GM12878 (cell line): ENCODE measurements around the gene STEAP4.

ENCODE experiments used
- CHD4 ChIP-seq: fragments of 200-600 bp; sonication (generic); IDR thresholded peaks from 2 replicates; pipeline ENCODE4 v1.6.1; 2016; ENCODE audit warnings: mild to moderate bottlenecking
- CREB1 ChIP-seq: IDR thresholded peaks from 2 replicates; pipeline ENCODE4 v1.6.1; 2012; ENCODE audit warnings: low read depth, mild to moderate bottlenecking, inconsistent platforms
- CTCF ChIP-seq, 3 experiments: IDR thresholded peaks in 2 of 3; conservative IDR thresholded peaks in 1 of 3; 2 replicates each; pipeline ENCODE4 v1.5.1; 2011; ENCODE audit warnings: low read depth in 3 of 3, low read length in 3 of 3, mild to moderate bottlenecking in 3 of 3, control low read depth in 2 of 3, moderate library complexity in 2 of 3, inconsistent platforms in 1 of 3, mixed read lengths in 1 of 3; ENCODE audit not compliant: control insufficient read depth in 2 of 3, insufficient read depth in 1 of 3; ENCODE audit errors: extremely low read depth in 1 of 3
- EZH2 ChIP-seq: IDR thresholded peaks from 2 replicates; pipeline ENCODE4 v1.6.1; 2012; ENCODE audit warnings: low read depth, mild to moderate bottlenecking, control low read depth, inconsistent platforms, low read length, borderline replicate concordance; ENCODE audit not compliant: control insufficient read depth
- HDAC2 ChIP-seq: fragments of 200-600 bp; sonication (generic); IDR thresholded peaks from 2 replicates; pipeline ENCODE4 v1.6.1; 2017
- POLR2A ChIP-seq: IDR thresholded peaks from 2 replicates; pipeline ENCODE4 v1.6.1; 2011; ENCODE audit warnings: low read depth, mild to moderate bottlenecking, low read length
- SIX5 ChIP-seq: IDR thresholded peaks from 2 replicates; pipeline ENCODE4 v1.6.1; 2011; ENCODE audit warnings: mild to moderate bottlenecking, low read depth, low read length, moderate library complexity; ENCODE audit not compliant: severe bottlenecking
- SREBF1 ChIP-seq: IDR thresholded peaks from 2 replicates; pipeline ENCODE4 v1.6.1; 2012; ENCODE audit warnings: mild to moderate bottlenecking, low read length
- SUZ12 ChIP-seq: fragments of 200-600 bp; sonication (generic); IDR thresholded peaks from one replicate; pipeline ENCODE4 v1.6.1; 2018; ENCODE audit warnings: antibody characterized with exemption, mild to moderate bottlenecking; ENCODE audit not compliant: unreplicated experiment
- ZNF24 ChIP-seq: fragments of 450-650 bp; IDR thresholded peaks from 2 replicates; pipeline ENCODE4 v1.6.1; 2017; ENCODE audit warnings: antibody characterized with exemption, mild to moderate bottlenecking
- ZSCAN29 ChIP-seq: fragments of 450-650 bp; IDR thresholded peaks from 2 replicates; pipeline ENCODE4 v1.6.1; 2017; ENCODE audit warnings: mild to moderate bottlenecking, moderate library complexity
- TF ChIP-seq, protein P1 (sequence below): IDR thresholded peaks from 2 replicates; pipeline ENCODE4 v1.6.1; 2012; ENCODE audit warnings: low read length, inconsistent platforms
- TF ChIP-seq, protein P2 (sequence below): fragments of 450-650 bp; IDR thresholded peaks from 2 replicates; pipeline ENCODE4 v1.6.1; 2017; ENCODE audit warnings: low read depth, mild to moderate bottlenecking, moderate library complexity

- TF ChIP-seq CTCF (IDR thresholded peaks at IDR 0.05 in 2 of 3, conservative IDR thresholded peaks at IDR 0.05 in 1 of 3; ENCODE audit: control insufficient read depth in 2 of 3, extremely low read depth in 1 of 3, insufficient read depth in 1 of 3, low read depth in 3 of 3, low read length in 3 of 3), result no peak
- TF ChIP-seq CHD4, result no peak
- no peak for TF ChIP-seq ZNF24
- no peak for TF ChIP-seq EZH2
- no peak for TF ChIP-seq CREB1
- TF ChIP-seq ZSCAN29, result no peak
- TF ChIP-seq SUZ12, result no peak
- TF ChIP-seq, protein P1, sequence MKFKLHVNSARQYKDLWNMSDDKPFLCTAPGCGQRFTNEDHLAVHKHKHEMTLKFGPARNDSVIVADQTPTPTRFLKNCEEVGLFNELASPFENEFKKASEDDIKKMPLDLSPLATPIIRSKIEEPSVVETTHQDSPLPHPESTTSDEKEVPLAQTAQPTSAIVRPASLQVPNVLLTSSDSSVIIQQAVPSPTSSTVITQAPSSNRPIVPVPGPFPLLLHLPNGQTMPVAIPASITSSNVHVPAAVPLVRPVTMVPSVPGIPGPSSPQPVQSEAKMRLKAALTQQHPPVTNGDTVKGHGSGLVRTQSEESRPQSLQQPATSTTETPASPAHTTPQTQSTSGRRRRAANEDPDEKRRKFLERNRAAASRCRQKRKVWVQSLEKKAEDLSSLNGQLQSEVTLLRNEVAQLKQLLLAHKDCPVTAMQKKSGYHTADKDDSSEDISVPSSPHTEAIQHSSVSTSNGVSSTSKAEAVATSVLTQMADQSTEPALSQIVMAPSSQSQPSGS, result no peak
- no peak for TF ChIP-seq SREBF1
- TF ChIP-seq, protein P2, sequence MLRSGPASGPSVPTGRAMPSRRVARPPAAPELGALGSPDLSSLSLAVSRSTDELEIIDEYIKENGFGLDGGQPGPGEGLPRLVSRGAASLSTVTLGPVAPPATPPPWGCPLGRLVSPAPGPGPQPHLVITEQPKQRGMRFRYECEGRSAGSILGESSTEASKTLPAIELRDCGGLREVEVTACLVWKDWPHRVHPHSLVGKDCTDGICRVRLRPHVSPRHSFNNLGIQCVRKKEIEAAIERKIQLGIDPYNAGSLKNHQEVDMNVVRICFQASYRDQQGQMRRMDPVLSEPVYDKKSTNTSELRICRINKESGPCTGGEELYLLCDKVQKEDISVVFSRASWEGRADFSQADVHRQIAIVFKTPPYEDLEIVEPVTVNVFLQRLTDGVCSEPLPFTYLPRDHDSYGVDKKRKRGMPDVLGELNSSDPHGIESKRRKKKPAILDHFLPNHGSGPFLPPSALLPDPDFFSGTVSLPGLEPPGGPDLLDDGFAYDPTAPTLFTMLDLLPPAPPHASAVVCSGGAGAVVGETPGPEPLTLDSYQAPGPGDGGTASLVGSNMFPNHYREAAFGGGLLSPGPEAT, result no peak
- TF ChIP-seq HDAC2, result no peak
- no peak for TF ChIP-seq POLR2A
- no peak for TF ChIP-seq SIX5
These were observed 49.8 kb downstream of the STEAP4 start for GRCh38 chr7:88256906-88257305.
